ENCODE data around the gene EVL.
"Not testable (repeated sequence)": the region's sequence is repeated elsewhere in the genome, so short reads cannot be mapped to it uniquely, and the experiment has no call there.

The EVL gene

DNA sequence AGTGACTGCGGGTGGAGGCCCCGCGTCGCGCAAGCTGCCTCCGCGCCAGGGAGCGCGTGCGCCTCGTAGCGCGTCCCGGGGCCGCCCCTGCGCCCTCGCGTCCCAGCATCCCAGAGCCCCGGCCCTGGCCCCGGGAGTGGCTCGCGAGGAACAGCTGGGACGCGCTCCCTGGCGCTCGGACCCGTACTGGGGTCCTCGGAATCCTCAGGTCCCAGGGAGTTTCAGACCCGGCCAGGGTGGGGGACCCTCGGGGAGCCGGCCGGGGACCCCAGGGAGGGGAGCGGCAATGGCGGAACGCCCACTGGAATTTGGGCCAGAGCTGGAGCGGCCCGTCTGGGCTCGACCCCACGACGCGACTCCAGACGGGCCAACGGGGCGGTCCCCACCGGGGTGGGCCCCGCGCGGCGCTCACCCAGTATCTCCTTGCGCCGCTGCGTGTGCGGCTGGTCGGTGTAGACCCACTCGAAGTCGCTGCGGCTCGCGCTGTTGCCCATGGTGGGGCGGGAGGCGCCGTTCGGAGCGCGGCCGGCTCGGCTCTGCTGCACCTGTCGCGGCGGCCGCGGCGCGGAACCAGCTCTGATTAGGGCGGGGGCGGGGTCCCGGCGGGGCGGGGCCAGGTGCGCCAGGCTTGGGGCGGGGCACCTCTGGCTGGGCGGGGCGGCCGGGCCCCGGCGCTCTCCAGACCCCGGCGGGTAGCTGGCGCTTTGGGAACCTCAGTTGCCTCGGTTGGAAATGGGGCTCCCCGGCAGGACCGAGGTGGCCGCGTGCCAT, 94.1 kb downstream of the EVL start, which contains the start of gene DEGS2:
TSS of gene DEGS2 (minus strand) at position 552 of the 771 bp plus-strand sequence. CDS start at position 494, 58 bp downstream.
- in situ Hi-C loops (cut with HindIII; ENCODE audit: low sequenced_read_pairs), result no loop called here

GRCh38 chr14:100159865-100160533, 94.8 kb downstream of the EVL start:
- in situ Hi-C loops (cut with HindIII; ENCODE audit: low sequenced_read_pairs), result no loop called here

- in situ Hi-C loops (cut with HindIII; ENCODE audit: low sequenced_read_pairs), result no loop called here
Observed at GRCh38 chr14:100160534-100160916, 95.3 kb downstream of the EVL start.

- in situ Hi-C loops (cut with HindIII; ENCODE audit: low sequenced_read_pairs), result no loop called here
Observed at GRCh38 chr14:100165376-100165775, 100.2 kb downstream of the EVL start.

GRCh38 chr14:100165831-100166440, 100.7 kb downstream of the EVL start:
- in situ Hi-C loops (cut with HindIII; ENCODE audit: low sequenced_read_pairs), result no loop called here

- in situ Hi-C loops (cut with HindIII; ENCODE audit: low sequenced_read_pairs), result no loop called here
Observed at GRCh38 chr14:100168506-100168905, 103.3 kb downstream of the EVL start.

- in situ Hi-C loops (cut with HindIII; ENCODE audit: low sequenced_read_pairs), result no loop called here
Observed at GRCh38 chr14:100170880-100171279, 105.7 kb downstream of the EVL start.

- in situ Hi-C loops (cut with HindIII; ENCODE audit: low sequenced_read_pairs), result no loop called here
Observed at GRCh38 chr14:100172811-100173210, 107.6 kb downstream of the EVL start.

DNA sequence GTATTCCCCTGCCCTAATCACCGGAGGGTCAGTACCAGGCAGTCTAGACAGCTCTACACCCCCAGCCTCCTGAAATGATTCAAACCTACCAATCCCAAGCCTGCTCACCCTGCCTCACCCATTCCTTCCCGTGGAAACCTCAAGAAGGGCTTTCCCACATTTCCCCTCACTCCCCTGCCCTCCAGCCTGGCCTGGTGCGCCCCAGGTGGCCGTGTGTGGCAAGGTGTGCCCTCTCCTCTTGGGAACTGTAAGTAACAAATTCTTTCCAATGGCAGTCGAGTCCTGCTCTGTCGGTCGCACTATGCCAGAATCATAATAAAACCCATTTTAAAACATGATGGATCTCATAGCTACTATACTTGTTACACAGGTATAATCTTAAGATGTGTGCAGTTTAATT, 108.1 kb downstream of the EVL start:
- in situ Hi-C loops (cut with HindIII; ENCODE audit: low sequenced_read_pairs), result no loop called here

DNA sequence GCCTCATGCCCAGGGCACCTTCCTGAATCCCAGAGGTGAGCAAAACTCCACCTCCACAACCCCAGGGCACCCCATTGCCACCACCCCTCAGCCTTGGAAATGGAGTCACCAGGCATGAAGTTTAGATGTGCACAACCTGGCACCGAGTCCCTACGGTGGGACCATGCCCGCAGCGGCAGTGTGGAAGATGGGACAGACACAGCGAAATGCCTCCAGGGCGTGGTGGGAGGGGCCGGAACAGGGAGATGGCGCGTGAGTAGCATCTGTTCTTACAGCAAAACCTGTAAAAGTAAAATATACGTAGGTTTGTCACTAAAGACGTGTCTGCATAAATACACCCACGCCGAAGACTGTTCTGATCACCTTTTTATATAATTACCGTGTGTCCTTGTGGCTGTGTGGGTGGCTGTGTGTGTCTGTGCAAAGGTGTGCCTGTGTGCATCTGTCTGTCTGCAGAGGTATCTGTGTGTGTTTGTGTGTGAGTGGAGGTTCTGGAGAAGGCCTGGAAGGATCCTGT, 111.6 kb downstream of the EVL start:
- in situ Hi-C loops (cut with HindIII; ENCODE audit: low sequenced_read_pairs), result no loop called here

- in situ Hi-C loops (cut with HindIII; ENCODE audit: low sequenced_read_pairs), result no loop called here
Observed at GRCh38 chr14:100178691-100179090, 113.5 kb downstream of the EVL start.

DNA sequence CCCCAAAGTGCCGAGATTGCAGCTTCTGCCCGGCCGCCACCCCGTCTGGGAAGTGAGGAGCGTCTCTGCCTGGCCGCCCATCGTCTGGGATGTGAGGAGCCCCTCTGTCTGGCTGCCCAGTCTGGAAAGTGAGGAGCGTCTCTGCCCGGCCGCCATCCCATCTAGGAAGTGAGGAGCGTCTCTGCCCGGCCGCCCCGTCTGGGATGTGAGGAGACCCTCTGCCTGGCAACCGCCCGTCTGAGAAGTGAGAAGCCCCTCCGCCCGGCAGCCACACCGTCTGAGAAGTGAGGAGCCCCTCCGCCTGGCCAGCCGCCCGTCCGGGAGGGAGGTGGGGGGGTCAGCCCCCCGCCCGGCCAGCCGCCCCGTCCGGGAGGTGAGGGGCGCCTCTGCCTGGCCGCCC, 115.4 kb downstream of the EVL start:
- in situ Hi-C loops (cut with HindIII; ENCODE audit: low sequenced_read_pairs), result not testable (repeated sequence)

GRCh38 chr14:100181876-100182551, 116.8 kb downstream of the EVL start:
- in situ Hi-C loops (cut with HindIII; ENCODE audit: low sequenced_read_pairs), result not testable (repeated sequence)

GRCh38 chr14:100187247-100187833, 122.1 kb downstream of the EVL start:
- in situ Hi-C loops (cut with HindIII; ENCODE audit: low sequenced_read_pairs), result no loop called here

- in situ Hi-C loops (cut with HindIII; ENCODE audit: low sequenced_read_pairs), result no loop called here
Observed at GRCh38 chr14:100188392-100189030, 123.3 kb downstream of the EVL start.

DNA sequence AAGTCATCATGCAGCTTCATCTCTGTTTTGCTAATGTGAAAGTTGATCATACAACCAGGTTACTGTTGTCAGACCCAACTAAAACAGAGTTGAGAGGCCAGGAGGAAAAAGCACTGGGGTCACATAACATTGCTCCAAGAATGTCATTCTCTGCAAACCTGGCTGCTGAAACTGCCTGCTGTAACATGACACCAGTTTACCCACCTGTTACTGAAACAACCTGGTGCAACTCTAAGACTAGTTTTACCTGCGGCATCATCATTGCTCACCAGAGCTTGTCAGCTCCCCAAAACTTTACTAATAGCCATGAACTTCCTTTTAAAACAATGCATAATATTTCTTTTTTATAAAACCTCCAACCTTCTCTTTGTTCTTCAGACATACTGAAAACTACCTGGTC, 124.9 kb downstream of the EVL start:
- in situ Hi-C loops (cut with HindIII; ENCODE audit: low sequenced_read_pairs), result no loop called here

- in situ Hi-C loops (cut with HindIII; ENCODE audit: low sequenced_read_pairs), result no loop called here
Observed at GRCh38 chr14:100191584-100192249, 126.5 kb downstream of the EVL start.

DNA sequence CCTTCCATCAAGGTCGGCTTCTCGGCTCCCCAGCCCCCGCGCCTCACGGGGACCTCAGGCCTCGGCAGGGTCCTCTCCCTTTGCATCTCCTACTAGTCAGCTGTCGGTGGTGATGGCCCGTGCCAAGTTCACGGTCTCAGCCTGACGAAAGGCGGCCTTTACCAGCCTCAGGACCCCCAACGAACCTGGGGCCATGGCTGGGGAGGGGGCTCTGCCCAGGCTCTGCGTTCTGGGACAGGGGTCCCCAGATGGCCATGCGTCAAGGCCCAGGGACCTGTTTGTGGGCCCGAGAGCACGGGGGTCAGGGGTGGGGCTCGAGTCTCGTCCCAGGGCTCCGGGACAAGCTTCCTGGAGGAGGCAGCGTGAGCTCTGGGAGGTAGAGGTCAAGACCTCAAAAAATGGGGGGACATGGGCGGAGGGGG, 127.0 kb downstream of the EVL start:
- in situ Hi-C loops (cut with HindIII; ENCODE audit: low sequenced_read_pairs), result no loop called here

DNA sequence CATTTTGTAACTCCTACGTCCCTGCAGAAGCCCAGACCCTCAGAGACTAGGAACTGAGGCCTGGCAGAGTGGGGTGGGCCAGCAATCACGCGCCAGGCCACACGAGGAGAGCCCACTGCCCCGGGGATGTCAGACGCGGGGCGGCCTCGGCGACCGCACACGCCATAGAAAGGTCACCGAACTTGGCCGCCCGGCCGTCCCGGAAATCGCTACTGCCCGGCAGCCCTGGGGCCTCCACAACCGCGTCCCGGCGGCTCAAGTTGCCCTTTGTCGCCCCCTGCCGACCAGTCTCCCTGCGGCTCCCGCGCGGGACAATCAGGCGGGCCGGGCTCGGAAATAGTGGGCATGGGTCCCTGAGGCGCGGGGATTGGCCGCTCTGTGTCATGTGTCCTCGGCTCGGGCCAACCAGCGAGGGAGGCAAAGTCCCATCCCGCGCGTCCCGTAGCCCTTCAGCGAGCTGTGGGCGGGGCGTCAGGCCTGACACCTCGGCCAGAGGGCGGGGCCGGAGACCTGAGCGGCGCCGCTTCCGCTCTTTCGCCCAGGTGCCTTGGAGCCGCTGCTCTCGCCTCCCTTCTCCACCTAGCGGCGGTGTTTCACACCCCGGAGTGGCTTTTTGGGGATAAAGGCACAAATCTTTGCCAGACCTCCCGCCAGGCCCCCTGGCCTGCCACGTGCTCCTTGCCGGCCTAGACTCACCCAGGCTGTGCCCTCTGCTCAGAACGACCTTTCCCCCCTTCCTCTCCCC, 127.6 kb downstream of the EVL start:
- in situ Hi-C loops (cut with HindIII; ENCODE audit: low sequenced_read_pairs), result no loop called here
